Skeletal muscle satellite cell (primary cell): ENCODE data around the gene TAP2.

ENCODE experiments used
- H3K27me3 ChIP-seq: 2 replicates; pipeline ENCODE4 v1.7.0; 2013; ENCODE audit warnings: low read length; ENCODE audit not compliant: control insufficient read depth, insufficient read depth
- H3K36me3 ChIP-seq: 2 replicates; pipeline ENCODE4 v1.7.0; 2013; ENCODE audit warnings: mild to moderate bottlenecking, control low read depth, low read length; ENCODE audit not compliant: insufficient read depth
- H3K4me1 ChIP-seq: 2 replicates; pipeline ENCODE4 v1.7.0; 2013; ENCODE audit warnings: low read length; ENCODE audit not compliant: control insufficient read depth, insufficient read depth
- H3K4me2 ChIP-seq: 2 replicates; pipeline ENCODE4 v1.7.0; 2013; ENCODE audit warnings: mild to moderate bottlenecking, low read length
- H3K4me3 ChIP-seq: 2 replicates; pipeline ENCODE4 v1.7.0; 2013; ENCODE audit warnings: low read length
- H3K9ac ChIP-seq: 2 replicates; pipeline ENCODE4 v1.7.0; 2013; ENCODE audit warnings: mild to moderate bottlenecking, low read depth, low read length, moderate library complexity
- H3K9me3 ChIP-seq: replicated peaks from 2 replicates; pipeline ENCODE4 v1.7.0; 2013; ENCODE audit warnings: mild to moderate bottlenecking, control low read depth, low read length

Gene TAP2

GRCh38 chr6:32842690-32843089 is 4.2 kb upstream of the TAP2 start:
- H3K36me3 ChIP-seq: peaks cover 4% of the 10 kb centered on the region
- H3K4me2 ChIP-seq: peak overlapping the region; percentile 94
- H3K4me3 ChIP-seq: no peak overlapping the region
- H3K4me1 ChIP-seq: peaks cover 6% of the 10 kb centered on the region
- H3K27me3 ChIP-seq: no peaks in the 10 kb centered on the region
- no peak overlapping the region for H3K9ac ChIP-seq
- H3K9me3 ChIP-seq: no peaks in the 10 kb centered on the region

GRCh38 chr6:32842021-32842650 is 3.6 kb upstream of the TAP2 start:
- H3K9ac ChIP-seq: no peak overlapping the region
- H3K4me3 ChIP-seq: no peak overlapping the region
- no peaks in the 10 kb centered on the region for H3K27me3 ChIP-seq
- H3K9me3 ChIP-seq: no peaks in the 10 kb centered on the region
- H3K4me2 ChIP-seq: no peak overlapping the region
- peaks cover 4% of the 10 kb centered on the region for H3K36me3 ChIP-seq
- H3K4me1 ChIP-seq: peaks cover 9% of the 10 kb centered on the region

GRCh38 chr6:32840604-32841246 is 2.2 kb upstream of the TAP2 start:
- H3K27me3 ChIP-seq: no peaks in the 10 kb centered on the region
- no peaks in the 10 kb centered on the region for H3K36me3 ChIP-seq
- no peak overlapping the region for H3K4me3 ChIP-seq
- peaks cover 9% of the 10 kb centered on the region for H3K4me1 ChIP-seq
- H3K9me3 ChIP-seq: no peaks in the 10 kb centered on the region
- no peak overlapping the region for H3K9ac ChIP-seq
- no peak overlapping the region for H3K4me2 ChIP-seq

- H3K4me2 ChIP-seq: no peak overlapping the region
- peaks cover 7% of the 10 kb centered on the region for H3K4me1 ChIP-seq
- no peak overlapping the region for H3K9ac ChIP-seq
- H3K4me3 ChIP-seq: no peak overlapping the region
- no peaks in the 10 kb centered on the region for H3K27me3 ChIP-seq
- H3K36me3 ChIP-seq: no peaks in the 10 kb centered on the region
- no peaks in the 10 kb centered on the region for H3K9me3 ChIP-seq
Measured at GRCh38 chr6:32839356-32839755, 817 bp upstream of the TAP2 start.

- peak overlapping the region; percentile 84 for H3K9ac ChIP-seq
- no peaks in the 10 kb centered on the region for H3K36me3 ChIP-seq
- H3K27me3 ChIP-seq: no peaks in the 10 kb centered on the region
- peak overlapping the region; percentile 91 for H3K4me3 ChIP-seq
- peaks cover 7% of the 10 kb centered on the region for H3K4me1 ChIP-seq
- H3K9me3 ChIP-seq: no peaks in the 10 kb centered on the region
- peak overlapping the region; percentile 83 for H3K4me2 ChIP-seq
Measured at GRCh38 chr6:32837651-32838113, 857 bp downstream of the TAP2 start.

GRCh38 chr6:32836873-32837272 is 1.7 kb downstream of the TAP2 start:
- no peaks in the 10 kb centered on the region for H3K36me3 ChIP-seq
- no peaks in the 10 kb centered on the region for H3K9me3 ChIP-seq
- H3K9ac ChIP-seq: no peak overlapping the region
- H3K4me3 ChIP-seq: no peak overlapping the region
- no peaks in the 10 kb centered on the region for H3K27me3 ChIP-seq
- H3K4me2 ChIP-seq: no peak overlapping the region
- H3K4me1 ChIP-seq: peaks cover 7% of the 10 kb centered on the region

- Histone ChIP-seq H3K4me1 (peaks cover 7% of the 10 kb centered on the region), H3K36me3 (peaks cover 2% of the 10 kb centered on the region), H3K4me2 (no peak overlapping the region)
Measured at GRCh38 chr6:32835167-32835893, 3.2 kb downstream of the TAP2 start.

GRCh38 chr6:32833664-32834063 is 4.9 kb downstream of the TAP2 start:
- H3K4me3 ChIP-seq: no peak overlapping the region
- H3K4me2 ChIP-seq: no peak overlapping the region
- no peaks in the 10 kb centered on the region for H3K9me3 ChIP-seq
- H3K36me3 ChIP-seq: peaks cover 3% of the 10 kb centered on the region
- H3K4me1 ChIP-seq: peaks cover 7% of the 10 kb centered on the region
- H3K9ac ChIP-seq: no peak overlapping the region
- no peaks in the 10 kb centered on the region for H3K27me3 ChIP-seq

More at GRCh38 chr6:32835167-32835893, 3.2 kb downstream of the TAP2 start:
- Histone ChIP-seq H3K9ac (no peak overlapping the region), H3K4me3 (no peak overlapping the region), H3K27me3 (no peaks in the 10 kb centered on the region), H3K9me3 (no peaks in the 10 kb centered on the region)

GRCh38 chr6:32832535-32832934 is 6.0 kb downstream of the TAP2 start:
- Histone ChIP-seq H3K4me2 (no peak overlapping the region), H3K36me3 (peaks cover 3% of the 10 kb centered on the region), H3K4me3 (no peak overlapping the region), H3K27me3 (no peaks in the 10 kb centered on the region), H3K4me1 (peaks cover 2% of the 10 kb centered on the region), H3K9me3 (no peaks in the 10 kb centered on the region), H3K9ac (no peak overlapping the region)

GRCh38 chr6:32830936-32831335 is 7.6 kb downstream of the TAP2 start:
- H3K9me3 ChIP-seq: no peaks in the 10 kb centered on the region
- H3K9ac ChIP-seq: no peak overlapping the region
- no peak overlapping the region for H3K4me3 ChIP-seq
- H3K4me1 ChIP-seq: no peaks in the 10 kb centered on the region
- H3K36me3 ChIP-seq: peaks cover 3% of the 10 kb centered on the region
- H3K4me2 ChIP-seq: no peak overlapping the region
- no peaks in the 10 kb centered on the region for H3K27me3 ChIP-seq

GRCh38 chr6:32830017-32830416 is 8.5 kb downstream of the TAP2 start:
- H3K9me3 ChIP-seq: no peaks in the 10 kb centered on the region
- no peak overlapping the region for H3K9ac ChIP-seq
- H3K27me3 ChIP-seq: no peaks in the 10 kb centered on the region
- peaks cover 3% of the 10 kb centered on the region for H3K36me3 ChIP-seq
- H3K4me1 ChIP-seq: no peaks in the 10 kb centered on the region
- H3K4me3 ChIP-seq: no peak overlapping the region
- no peak overlapping the region for H3K4me2 ChIP-seq
